Mammary epithelial cell (primary cell): ENCODE data around the gene WDR19.

Experiments used
- CTCF ChIP-seq, 2 donors: IDR thresholded peaks in 1 of 2; conservative IDR thresholded peaks in 1 of 2; 2 replicates each; pipeline ENCODE4 v1.5.1; 2011 to 2012; ENCODE audit warnings: inconsistent platforms in 2 of 2, low read length in 2 of 2, mild to moderate bottlenecking in 2 of 2, control low read depth in 1 of 2, low read depth in 1 of 2; ENCODE audit not compliant: insufficient read depth in 1 of 2; ENCODE audit errors: extremely low read depth in 1 of 2
- EZH2 ChIP-seq: IDR thresholded peaks from 2 replicates; pipeline ENCODE4 v1.6.1; 2012; ENCODE audit warnings: low read length, inconsistent platforms, borderline replicate concordance

- TF ChIP-seq CTCF (conservative IDR thresholded peaks at IDR 0.05 in 1 of 2, IDR thresholded peaks at IDR 0.05 in 1 of 2; ENCODE audit: extremely low read depth in 1 of 2, insufficient read depth in 1 of 2, low read depth in 1 of 2, low read length in 2 of 2) (no peak), EZH2 (no peak)
These were observed 138.2 kb downstream of the WDR19 start for GRCh38 chr4:39320381-39321115.
